ENCODE results near the gene OTP. TPM values are rescaled to one million over a fixed set of nuclear protein-coding genes. Genes with fewer than 3 reads are reported as not detected.

Gene OTP
- total and polyA plus RNA-seq, 10 of the 15 experiments (the other 5 are each of a cell fraction or from before 2014, with no cell fraction given), result 0.31 to 8.8 (median 2.4) TPM

- TF ChIP-seq MLLT1 (IDR thresholded peaks at IDR 0.05) (peak; percentile 70), ZNF274 (IDR thresholded peaks at IDR 0.05; ENCODE audit: insufficient read depth, insufficient read length) (no peak), SKIL (IDR thresholded peaks at IDR 0.05; ENCODE audit: low read depth, poor library complexity, severe bottlenecking) (peak; percentile 65), CREB1 (IDR thresholded peaks at IDR 0.05; ENCODE audit: low read depth) (no peak), SP1 (IDR thresholded peaks at IDR 0.05; ENCODE audit: low read depth, low read length) (peak; percentile 6), POLR2A (IDR thresholded peaks at IDR 0.05; ENCODE audit: low read depth, low read length) (no peak), CHD2 (IDR thresholded peaks at IDR 0.05; ENCODE audit: borderline replicate concordance, low read depth, low read length) (peak; percentile 59), ATF2 (IDR thresholded peaks at IDR 0.05; ENCODE audit: low read length) (0 out of 2 replicates have a peak, but pooled peaks have one; percentile 33), CHD4 (IDR thresholded peaks at IDR 0.05) (no peak), LARP7 (IDR thresholded peaks at IDR 0.05) (no peak), E2F8 (IDR thresholded peaks at IDR 0.05; ENCODE audit: low read depth, partially characterized antibody) (no peak), ETV6 (conservative IDR thresholded peaks at IDR 0.05 in 1 of 2, IDR thresholded peaks at IDR 0.05 in 1 of 2; ENCODE audit: borderline replicate concordance in 1 of 2, low read depth in 1 of 2) (peak in 1 of 2 experiments; percentile 37; a peak in 1 of 4 replicates), PBX3 (IDR thresholded peaks at IDR 0.05; ENCODE audit: insufficient replicate concordance, low read depth, low read length) (no peak), TAF1 (IDR thresholded peaks at IDR 0.05; ENCODE audit: borderline replicate concordance, low read depth, low read length) (no peak), RAD21 (IDR thresholded peaks at IDR 0.05; ENCODE audit: insufficient read depth, low read depth, low read length) (no peak), ESRRA (IDR thresholded peaks at IDR 0.05; ENCODE audit: low read length) (no peak), SMAD5 (IDR thresholded peaks at IDR 0.05; ENCODE audit: low read depth) (no peak), ZNF217 (IDR thresholded peaks at IDR 0.05) (no peak), BACH1 (IDR thresholded peaks at IDR 0.05; ENCODE audit: borderline replicate concordance) (peak; percentile 49; the same call in 1 of the 2 replicates), IKZF1 (conservative IDR thresholded peaks at IDR 0.05) (peak; percentile 87), RUNX3 (IDR thresholded peaks at IDR 0.05; ENCODE audit: low read length) (peak; percentile 50; the same call in 1 of the 2 replicates), TCF7 (IDR thresholded peaks at IDR 0.05; ENCODE audit: borderline replicate concordance) (no peak), CBX5 (IDR thresholded peaks at IDR 0.05; ENCODE audit: low read depth) (no peak; the same call in 1 of the 2 replicates)
These were observed 48.2 kb downstream of the OTP start (continued) for GRCh38 chr5:77590347-77590746.
